B cell (primary cell): ENCODE results near the gene TDO2. TPM values are rescaled to one million over a fixed set of nuclear protein-coding genes. Genes with fewer than 3 reads are reported as not detected.

Experiments
- ATAC-seq: fragments of 200-7000 bp; cut with Tn5 transposase; one replicate; pipeline ENCODE4 v1.10.0; 2021; ENCODE audit warnings: low read depth, mild to moderate bottlenecking, moderate number of reproducible peaks, moderate library complexity
- CTCF ChIA-PET: fragments of 350-600 bp; sonication (Branson Sonifier 250); formaldehyde crosslinking; loops from one replicate; lab custom pipeline; 2021; ENCODE audit warnings: antibody characterized with exemption, inconsistent platforms; lab: Charles Lee
- POLR2A ChIA-PET: fragments of 350-600 bp; sonication (Branson Sonifier 250); formaldehyde crosslinking; loops from one replicate; lab custom pipeline; 2021; ENCODE audit warnings: antibody characterized with exemption; lab: Charles Lee
- DNase-seq: peaks from one replicate; pipeline ENCODE4 v3.0.0; 2013
- H2AFZ ChIP-seq: 2 replicates; pipeline ENCODE4 v1.6.1; 2012; ENCODE audit warnings: mild to moderate bottlenecking, low read depth, low read length; ENCODE audit not compliant: insufficient read depth, poor library complexity, severe bottlenecking
- H3K27ac ChIP-seq, 2 donors: 1 replicate in 1 of 2; 2 replicates in 1 of 2; pipeline ENCODE4 v1.5.1; 2012 to 2013; ENCODE audit warnings: low read length in 2 of 2, mild to moderate bottlenecking in 2 of 2, moderate library complexity in 1 of 2
- H3K27me3 ChIP-seq, 4 experiments: fragments of 200-600 bp in 1 of 4; sonication (generic) in 1 of 4; replicated peaks in 1 of 4; 1 replicate in 2 of 4; 2 replicates in 2 of 4; pipeline versions ENCODE4 v1.6.1 to v1.7.0; 2013 to 2016; ENCODE audit warnings: low read length in 3 of 4, mild to moderate bottlenecking in 2 of 4, mixed read lengths in 1 of 4, moderate library complexity in 1 of 4; ENCODE audit not compliant: insufficient read depth in 4 of 4, control insufficient read depth in 3 of 4; ENCODE audit errors: control extremely low read depth in 1 of 4
- H3K36me3 ChIP-seq, 2 experiments: replicated peaks in 1 of 2; 1 replicate in 1 of 2; 2 replicates in 1 of 2; pipeline versions ENCODE4 v1.6.1 to v1.7.1; 2013; ENCODE audit warnings: low read length in 1 of 2; ENCODE audit not compliant: insufficient read depth in 2 of 2, control insufficient read depth in 1 of 2; ENCODE audit errors: control extremely low read depth in 1 of 2, extremely low read depth in 1 of 2
- H3K4me1 ChIP-seq, 2 donors: fragments of 200-600 bp in 1 of 2; sonication (generic) in 1 of 2; 1 replicate in 1 of 2; 2 replicates in 1 of 2; pipeline versions ENCODE4 v1.5.1 to v1.6.1; 2013 to 2017; ENCODE audit warnings: low read length in 2 of 2; ENCODE audit not compliant: control insufficient read depth in 2 of 2, insufficient read depth in 2 of 2
- H3K4me2 ChIP-seq: replicated peaks from 2 replicates; pipeline ENCODE3; 2012; ENCODE audit warnings: mild to moderate bottlenecking, low read depth, low read length; ENCODE audit not compliant: poor library complexity, severe bottlenecking
- H3K4me3 ChIP-seq, 5 experiments: fragments of 200-600 bp in 1 of 5; sonication (generic) in 1 of 5; 1 replicate in 3 of 5; 2 replicates in 2 of 5; pipeline versions ENCODE4 v1.5.1 to v1.7.0; 2011 to 2016; ENCODE audit warnings: low read length in 4 of 5, mild to moderate bottlenecking in 4 of 5, low read depth in 2 of 5, control low read depth in 1 of 5, moderate library complexity in 1 of 5; ENCODE audit not compliant: insufficient read depth in 1 of 5; ENCODE audit errors: control extremely low read depth in 1 of 5, extremely low read depth in 1 of 5
- H3K79me2 ChIP-seq: fragments of 200-600 bp; sonication (generic); one replicate; pipeline ENCODE4 v1.6.0; 2016; ENCODE audit warnings: low read length; ENCODE audit not compliant: control insufficient read depth, insufficient read depth
- H3K9ac ChIP-seq: fragments of 200-600 bp; sonication (generic); 2 replicates; pipeline ENCODE4 v1.6.1; 2017; ENCODE audit warnings: mild to moderate bottlenecking, low read length, moderate library complexity
- H3K9me3 ChIP-seq, 3 donors: one replicate each; pipeline versions ENCODE4 v1.6.1 to v1.7.1; 2013; ENCODE audit warnings: low read length in 2 of 3; ENCODE audit not compliant: control insufficient read depth in 2 of 3, insufficient read depth in 1 of 3; ENCODE audit errors: control extremely low read depth in 1 of 3
- H4K20me1 ChIP-seq: 2 replicates; pipeline ENCODE4 v1.6.0; 2012; ENCODE audit warnings: mild to moderate bottlenecking, low read length; ENCODE audit not compliant: insufficient read depth, control insufficient read depth, poor library complexity, severe bottlenecking
- H3K27ac Mint-ChIP-seq: one replicate; pipeline ENCODE4 v1.8.0; 2021; ENCODE audit warnings: mixed read lengths
- H3K27me3 Mint-ChIP-seq: one replicate; pipeline ENCODE4 v1.8.0; 2021; ENCODE audit warnings: mixed read lengths
- H3K4me1 Mint-ChIP-seq: one replicate; pipeline ENCODE4 v1.8.0; 2021; ENCODE audit warnings: mixed read lengths
- H3K4me3 Mint-ChIP-seq: one replicate; pipeline ENCODE4 v1.8.0; 2021; ENCODE audit warnings: mixed read lengths
- H3K9me3 Mint-ChIP-seq: one replicate; pipeline ENCODE4 v1.8.0; 2022; ENCODE audit warnings: mixed read lengths; ENCODE audit not compliant: insufficient read depth
- CTCF ChIP-seq: fragments of 200-600 bp; IDR thresholded peaks from one replicate; pipeline ENCODE4 v1.8.0; 2022; ENCODE audit warnings: antibody characterized with exemption, mild to moderate bottlenecking
- EZH2 ChIP-seq: IDR thresholded peaks from 2 replicates; pipeline ENCODE4 v1.6.1; 2012; ENCODE audit warnings: borderline replicate concordance, low read depth, mild to moderate bottlenecking, moderate library complexity, low read length; ENCODE audit not compliant: insufficient read depth, poor library complexity, severe bottlenecking
- WGBS: methylation state at CpG from one replicate; pipeline ENCODE4 v1.1.5; 2013; ENCODE audit warnings: missing lambda C conversion rate; ENCODE audit not compliant: insufficient coverage; 5-methylcytosine and 5-hydroxymethylcytosine counted together
- intact Hi-C: fragments of 100-400 bp; cut with micrococcal nuclease; formaldehyde crosslinking; loops from one replicate; pipeline ENCODE4 v1.10.0; 2022
- polyA plus RNA-seq: library from polyadenylated mRNA; depleted of rRNA; stranded (reverse); fragments of >200 nt; gene quantifications from 2 replicates; pipeline ENCODE4 v1.2.3, GENCODE V29; 2012
- total RNA-seq, 2 donors: library from RNA; stranded (reverse); fragments of 120-200 nt in 1 of 2; gene quantifications; 1 replicate in 1 of 2; 2 replicates in 1 of 2; pipeline versions ENCODE4 v1.2.3 to v1.2.4, GENCODE V29; 2013 to 2022

The TDO2 gene
- total and polyA plus RNA-seq, 2 donors (not counting 1 experiment from before 2014, with no cell fraction given): not detected

DNA sequence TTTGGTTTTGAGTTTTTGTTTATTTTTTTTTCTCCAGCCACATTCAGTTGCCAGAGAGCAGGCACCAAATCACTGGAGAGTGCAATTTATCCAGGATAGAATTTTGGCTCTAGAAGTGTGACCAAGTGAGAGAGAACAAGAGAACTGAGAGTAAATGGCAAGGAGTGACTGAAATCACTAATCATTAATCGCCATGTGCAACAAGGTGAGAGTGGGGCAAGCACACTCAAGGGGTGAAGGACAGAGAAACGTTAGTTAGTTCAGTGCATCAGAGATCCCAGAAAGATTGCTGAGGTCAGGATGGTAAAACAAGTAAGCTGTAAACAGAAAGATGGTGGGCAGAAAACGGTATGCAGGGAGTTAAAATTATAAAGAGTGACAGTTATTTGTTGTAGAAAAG lies 19.6 kb upstream of the TDO2 start:
- Mint-ChIP-seq H3K9me3 (peaks cover 2% of the 10 kb centered on the region), H3K4me1 (no peaks in the 10 kb centered on the region), H3K27ac (no peak overlapping the region), H3K4me3 (no peak overlapping the region), H3K27me3 (no peaks in the 10 kb centered on the region)
- ATAC-seq (no peak), DNase-seq (no peak)
- 100% methylated on average over 3 of the region's 3 CpGs for WGBS
- CTCF ChIA-PET: no interaction called here
- Histone ChIP-seq H3K4me1 (no peaks in the 10 kb centered on the region), H3K9me3 (no peaks in the 10 kb centered on the region), H3K27me3 (peaks cover 0 to 2% (median 0%) of the 10 kb centered on the region in 4 experiments), H3K27ac (no peak overlapping the region), H3K4me2 (no peak overlapping the region), H3K4me3 (no peak overlapping the region), H4K20me1 (no peaks in the 10 kb centered on the region), H3K79me2 (no peaks in the 10 kb centered on the region), H3K9ac (no peak overlapping the region), H2AFZ (no peak overlapping the region), H3K36me3 (no peaks in the 10 kb centered on the region)
- TF ChIP-seq EZH2: no peak
- TF ChIP-seq CTCF: no peak
- POLR2A ChIA-PET: no interaction called here
- intact Hi-C loops: no loop called here

DNA sequence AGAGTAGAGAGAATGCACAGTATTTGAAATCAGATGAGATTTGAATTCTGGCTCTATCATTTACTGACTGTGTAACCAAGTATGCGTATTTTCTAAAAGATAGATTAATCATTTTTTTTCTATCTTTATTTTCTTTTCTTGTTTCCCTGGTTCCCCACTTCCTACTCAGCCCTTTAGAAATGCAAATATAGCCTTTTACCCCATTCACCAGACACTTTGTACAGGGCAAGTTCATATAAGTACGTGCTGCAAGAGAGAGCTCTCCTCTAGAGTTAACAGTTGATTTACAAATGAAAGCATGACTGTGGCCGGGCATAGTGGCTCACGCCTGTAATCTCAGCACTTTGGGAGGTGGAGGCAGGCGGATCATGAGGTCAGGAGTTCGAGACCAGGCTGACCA lies 17.8 kb upstream of the TDO2 start:
- Histone ChIP-seq H3K79me2 (no peaks in the 10 kb centered on the region), H3K9ac (no peak overlapping the region), H3K27ac (no peak overlapping the region), H4K20me1 (no peaks in the 10 kb centered on the region), H3K4me3 (no peak overlapping the region), H2AFZ (no peak overlapping the region), H3K9me3 (no peaks in the 10 kb centered on the region), H3K4me1 (no peaks in the 10 kb centered on the region), H3K36me3 (no peaks in the 10 kb centered on the region), H3K27me3 (peaks cover 0 to 2% (median 0%) of the 10 kb centered on the region in 4 experiments), H3K4me2 (no peak overlapping the region)
- POLR2A ChIA-PET: no interaction called here
- no peak for DNase-seq
- no CpG with 5 or more reads among the region's 6 CpGs for WGBS
- H3K9me3 Mint-ChIP-seq: no peaks in the 10 kb centered on the region
- no peaks in the 10 kb centered on the region for H3K4me1 Mint-ChIP-seq
- no peak for TF ChIP-seq CTCF
- no peak overlapping the region for H3K27ac Mint-ChIP-seq
- CTCF ChIA-PET: no interaction called here
- intact Hi-C loops: no loop called here
- H3K4me3 Mint-ChIP-seq: no peak overlapping the region
- H3K27me3 Mint-ChIP-seq: no peaks in the 10 kb centered on the region
- no peak for ATAC-seq
